Activated CD4-positive, alpha-beta T cell treated with anti-CD3 and anti-CD28 coated beads, Interleukin-10, Interleukin-2, amounts not matched to agents 100 ng/mL and 50 ng/mL, durations not matched to agents 16 hours and 8 hours (primary cell): ENCODE results near the gene KCNK7.
A peak's percentile ranks its signal among the peaks of the same experiment; 100 is the strongest.

Experiments used
- DNase-seq: peaks from one replicate; pipeline ENCODE4 v3.0.0-alpha.2; 2020

Gene KCNK7

GRCh38 chr11:65585396-65586246 lies 10.0 kb downstream of the KCNK7 start:
- no peak for DNase-seq

- DNase-seq: no peak
Observed at GRCh38 chr11:65584723-65585171, 10.9 kb downstream of the KCNK7 start.

GRCh38 chr11:65584106-65584505 lies 11.5 kb downstream of the KCNK7 start:
- no peak for DNase-seq

- no peak for DNase-seq
Observed at GRCh38 chr11:65583589-65583988, 12.0 kb downstream of the KCNK7 start.

GRCh38 chr11:65581928-65582327 lies 13.7 kb downstream of the KCNK7 start:
- DNase-seq: no peak

GRCh38 chr11:65580756-65581155 lies 14.8 kb downstream of the KCNK7 start:
- no peak for DNase-seq

GRCh38 chr11:65580031-65580692 lies 15.4 kb downstream of the KCNK7 start:
- no peak for DNase-seq

GRCh38 chr11:65579291-65579690 lies 16.3 kb downstream of the KCNK7 start:
- DNase-seq: no peak

GRCh38 chr11:65578667-65579066 lies 16.9 kb downstream of the KCNK7 start:
- no peak for DNase-seq

GRCh38 chr11:65578134-65578533 lies 17.5 kb downstream of the KCNK7 start:
- DNase-seq: no peak

GRCh38 chr11:65577756-65578109 lies 17.9 kb downstream of the KCNK7 start:
- no peak for DNase-seq

- peak; percentile 45 for DNase-seq
Observed at GRCh38 chr11:65576867-65577755, 18.5 kb downstream of the KCNK7 start.

- no peak for DNase-seq
Observed at GRCh38 chr11:65576232-65576866, 19.3 kb downstream of the KCNK7 start.

GRCh38 chr11:65575568-65576231 lies 19.9 kb downstream of the KCNK7 start, which contains the start of gene EHBP1L1:
Gene EHBP1L1 (plus strand): TSS chr11:65576053. CDS start chr11:65576303, 250 bp downstream.
- peak; percentile 90 for DNase-seq

GRCh38 chr11:65574811-65575567 lies 20.6 kb downstream of the KCNK7 start:
- DNase-seq: no peak

- peak; percentile 98 for DNase-seq
Observed at GRCh38 chr11:65574109-65574810, 21.3 kb downstream of the KCNK7 start.

GRCh38 chr11:65573391-65574079 lies 22.1 kb downstream of the KCNK7 start:
- DNase-seq: peak; percentile 42

- peak; percentile 91 for DNase-seq
Observed at GRCh38 chr11:65572356-65573051, 23.1 kb downstream of the KCNK7 start, which contains the start of gene FAM89B. Gene FAM89B (plus strand): TSS chr11:65572538. CDS start chr11:65572670, 132 bp downstream.

GRCh38 chr11:65571940-65572339 lies 23.7 kb downstream of the KCNK7 start:
- peak; percentile 41 for DNase-seq
